PC-3 (cell line): ENCODE results near the gene RABGEF1.

Experiments used
- EZH2 ChIP-seq: fragments of 300-600 bp; sonication (generic); IDR thresholded peaks from one replicate; pipeline ENCODE4 v1.6.1; 2017; ENCODE audit warnings: antibody characterized with exemption, mild to moderate bottlenecking, low read length; ENCODE audit not compliant: unreplicated experiment
- EZH2phosphoT487 ChIP-seq: fragments of 300-600 bp; sonication (generic); IDR thresholded peaks from 2 replicates; pipeline ENCODE4 v1.6.1; 2018; ENCODE audit warnings: mild to moderate bottlenecking, antibody characterized with exemption, low read length, borderline replicate concordance
- TF ChIP-seq, protein P1 (sequence below): fragments of 300-600 bp; sonication (generic); conservative IDR thresholded peaks from 2 replicates; pipeline ENCODE4 v1.5.1; 2017; ENCODE audit warnings: antibody characterized with exemption, low read depth, mild to moderate bottlenecking, low read length

DNA sequence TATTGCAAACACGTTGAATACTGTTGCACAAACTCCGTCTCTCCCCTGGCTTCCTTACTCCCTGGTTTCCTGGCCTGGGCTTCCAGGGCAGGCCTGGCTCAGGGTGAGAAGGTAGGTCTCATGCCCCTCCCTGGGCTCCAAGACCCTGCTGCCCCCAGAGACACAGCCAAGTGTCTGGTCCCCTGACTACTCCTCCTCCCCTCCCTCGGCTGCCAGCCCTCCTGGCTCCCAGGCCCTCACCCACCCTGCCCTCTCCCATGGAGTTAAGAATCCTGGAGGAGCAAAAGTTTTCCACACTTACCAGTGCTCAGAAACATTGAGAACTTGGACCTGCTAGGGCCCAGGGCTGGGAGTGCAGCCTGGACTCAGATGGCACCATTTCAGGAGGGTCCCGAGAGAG is 47.2 kb upstream of the RABGEF1 start:
- TF ChIP-seq EZH2 (no peak), EZH2phosphoT487 (no peak)
- TF ChIP-seq, protein P1, sequence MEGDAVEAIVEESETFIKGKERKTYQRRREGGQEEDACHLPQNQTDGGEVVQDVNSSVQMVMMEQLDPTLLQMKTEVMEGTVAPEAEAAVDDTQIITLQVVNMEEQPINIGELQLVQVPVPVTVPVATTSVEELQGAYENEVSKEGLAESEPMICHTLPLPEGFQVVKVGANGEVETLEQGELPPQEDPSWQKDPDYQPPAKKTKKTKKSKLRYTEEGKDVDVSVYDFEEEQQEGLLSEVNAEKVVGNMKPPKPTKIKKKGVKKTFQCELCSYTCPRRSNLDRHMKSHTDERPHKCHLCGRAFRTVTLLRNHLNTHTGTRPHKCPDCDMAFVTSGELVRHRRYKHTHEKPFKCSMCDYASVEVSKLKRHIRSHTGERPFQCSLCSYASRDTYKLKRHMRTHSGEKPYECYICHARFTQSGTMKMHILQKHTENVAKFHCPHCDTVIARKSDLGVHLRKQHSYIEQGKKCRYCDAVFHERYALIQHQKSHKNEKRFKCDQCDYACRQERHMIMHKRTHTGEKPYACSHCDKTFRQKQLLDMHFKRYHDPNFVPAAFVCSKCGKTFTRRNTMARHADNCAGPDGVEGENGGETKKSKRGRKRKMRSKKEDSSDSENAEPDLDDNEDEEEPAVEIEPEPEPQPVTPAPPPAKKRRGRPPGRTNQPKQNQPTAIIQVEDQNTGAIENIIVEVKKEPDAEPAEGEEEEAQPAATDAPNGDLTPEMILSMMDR: no peak
